GM19328 (cell line): ENCODE data around the gene SLC7A9.
"Not testable (repeated sequence)": the region's sequence is repeated elsewhere in the genome, so short reads cannot be mapped to it uniquely, and the experiment has no call there.

Experiments used
- ATAC-seq: cut with Tn5 transposase; IDR thresholded peaks from one replicate; pipeline ENCODE4 v1.9.1; 2021; ENCODE audit warnings: mild to moderate bottlenecking, moderate library complexity; ENCODE audit not compliant: unreplicated experiment

SLC7A9 gene

DNA sequence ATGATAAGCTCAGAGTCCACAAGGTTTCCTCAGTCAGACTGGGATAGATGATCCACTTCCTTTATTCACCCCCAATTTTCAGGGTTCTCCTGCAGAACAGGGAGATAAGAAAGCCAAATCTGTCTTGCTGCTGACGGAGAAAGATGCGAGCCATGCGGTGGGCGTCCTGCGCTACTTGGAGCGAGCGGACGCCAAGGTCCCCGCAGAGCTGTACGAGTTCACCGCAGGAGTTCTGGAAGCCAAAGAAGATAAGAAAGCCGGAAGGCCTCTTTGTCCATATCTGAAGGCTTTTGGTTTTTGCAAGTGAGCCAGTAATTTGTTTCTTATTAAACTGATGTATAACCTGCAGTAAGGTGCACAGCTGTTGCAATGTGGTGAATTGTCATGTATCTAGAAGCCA lies 66.7 kb downstream of the SLC7A9 start:
- ATAC-seq, result no peak

DNA sequence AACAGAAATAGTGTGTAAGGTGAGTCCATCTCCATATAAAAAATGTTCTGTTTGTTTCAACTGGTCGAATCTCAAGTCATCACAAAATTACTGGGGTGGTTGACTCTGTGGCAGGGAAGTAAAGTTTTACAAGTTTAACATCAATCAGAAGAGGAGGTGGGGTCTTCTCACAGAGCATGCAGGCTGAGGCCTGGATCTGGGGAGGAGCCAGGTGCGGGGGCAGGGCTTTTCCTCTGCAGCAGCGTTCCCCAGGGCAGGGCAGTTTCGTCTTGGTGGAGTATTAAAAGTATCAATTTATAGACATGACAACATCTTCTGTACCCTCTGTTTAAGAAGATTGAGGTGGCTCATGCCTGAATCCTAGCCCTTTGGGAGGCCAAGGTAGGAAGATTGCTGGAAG lies 68.8 kb downstream of the SLC7A9 start:
- no peak for ATAC-seq

DNA sequence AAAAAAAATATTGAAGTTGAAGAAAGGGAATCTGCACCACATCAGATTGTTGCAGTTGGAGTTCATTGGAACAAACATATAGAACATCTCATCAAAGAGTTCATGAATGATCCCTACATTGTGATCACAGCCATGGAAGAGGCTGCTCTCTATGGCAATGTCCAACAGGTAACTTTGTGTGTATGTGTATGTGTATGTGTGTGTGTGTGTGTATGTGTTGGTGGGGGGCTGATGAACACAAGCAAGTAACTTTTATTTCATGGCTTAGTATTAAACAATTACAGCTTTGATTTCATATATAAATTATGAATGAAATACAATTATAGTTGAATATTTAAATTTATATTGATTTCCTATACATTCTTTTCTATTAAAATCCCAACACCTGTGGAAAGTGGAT lies 69.4 kb downstream of the SLC7A9 start:
- no peak for ATAC-seq

DNA sequence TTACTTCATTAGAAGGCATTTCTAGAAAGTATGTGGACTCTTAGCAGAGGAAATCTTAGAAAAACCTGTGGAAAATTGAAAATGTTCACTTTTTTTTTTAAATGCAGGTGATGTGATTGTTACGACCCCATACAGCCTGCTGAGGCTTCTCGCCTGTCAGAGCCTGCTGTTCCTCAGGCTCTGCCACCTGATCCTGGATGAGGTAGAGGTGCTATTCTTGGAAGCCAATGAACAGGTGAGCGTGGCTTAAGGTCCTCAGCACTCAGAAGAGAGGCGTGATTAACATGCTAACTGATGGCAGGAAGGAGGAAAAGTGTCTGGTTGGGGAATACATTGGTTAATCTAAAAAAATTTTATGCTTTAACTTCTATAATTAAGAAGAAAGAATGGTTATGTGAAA lies 71.4 kb downstream of the SLC7A9 start:
- no peak for ATAC-seq

DNA sequence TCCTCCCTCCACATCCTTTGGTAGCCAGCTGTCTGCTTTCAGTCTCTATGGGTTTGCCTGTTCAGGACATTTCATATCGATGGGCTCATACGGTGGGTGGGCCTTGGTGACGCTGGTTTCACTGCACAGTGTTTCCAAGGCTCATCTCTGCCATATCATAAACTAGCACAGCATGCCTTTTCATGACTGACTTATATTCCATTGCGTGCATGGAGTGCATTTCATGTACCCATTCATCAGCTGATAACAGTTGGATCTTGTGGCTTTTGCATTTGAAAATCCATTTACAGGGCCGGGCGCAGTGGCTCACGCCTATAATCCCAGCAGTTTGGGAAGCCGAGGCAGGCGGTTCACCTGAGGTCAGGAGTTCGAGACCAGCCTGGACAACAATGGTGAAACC lies 80.1 kb downstream of the SLC7A9 start:
- no peak for ATAC-seq

DNA sequence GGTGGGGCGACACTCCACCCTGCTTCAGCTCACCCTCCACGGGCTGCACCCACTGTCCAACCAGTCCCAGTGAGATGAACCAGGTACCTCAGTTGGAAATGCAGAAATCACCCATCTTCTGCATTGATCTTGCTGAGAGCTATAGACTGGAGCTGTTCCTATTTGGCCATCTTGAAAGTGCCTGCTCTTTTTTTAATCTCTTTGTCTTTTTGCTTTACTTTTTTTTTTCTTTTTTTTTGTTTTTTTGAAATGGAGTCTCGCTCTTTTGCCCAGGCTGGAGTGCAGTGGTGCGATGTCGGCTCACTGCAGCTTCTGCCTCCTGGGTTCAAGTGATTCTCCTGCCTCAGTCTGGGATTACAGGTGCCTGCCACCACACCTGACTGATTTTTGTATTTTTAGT lies 81.7 kb downstream of the SLC7A9 start:
- ATAC-seq, result not testable (repeated sequence)

DNA sequence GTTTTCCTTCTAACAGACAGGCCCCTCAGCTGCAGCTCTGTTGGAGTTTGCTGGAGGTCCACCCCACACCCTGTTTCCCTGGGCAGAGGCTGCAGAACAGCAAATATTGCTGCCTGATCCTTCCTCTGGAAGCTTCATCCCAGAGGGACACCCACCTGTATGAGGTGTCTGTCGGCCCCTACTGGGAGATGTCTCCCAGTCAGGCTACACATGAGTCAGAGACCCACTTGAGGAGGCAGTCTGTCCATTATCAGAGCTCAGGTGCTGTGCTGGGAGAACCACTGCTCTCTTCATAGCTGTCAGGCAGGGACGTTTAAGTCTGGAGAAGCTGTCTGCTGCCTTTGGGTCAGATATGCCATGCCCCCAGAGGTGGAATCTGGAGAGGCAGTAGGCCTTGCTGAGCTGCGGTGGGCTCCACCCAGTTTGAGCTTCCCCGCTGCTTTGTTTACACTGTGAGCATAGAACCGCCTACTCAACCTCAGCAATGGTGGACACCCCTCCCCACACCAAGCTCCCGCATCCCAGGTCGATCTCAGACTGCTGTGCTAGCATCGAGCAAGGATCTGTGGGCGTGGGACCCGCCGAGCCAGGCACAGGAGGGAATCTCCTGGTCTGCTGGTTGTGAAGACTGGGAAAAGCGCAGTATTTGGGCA lies 82.3 kb downstream of the SLC7A9 start:
- not testable (repeated sequence) for ATAC-seq

DNA sequence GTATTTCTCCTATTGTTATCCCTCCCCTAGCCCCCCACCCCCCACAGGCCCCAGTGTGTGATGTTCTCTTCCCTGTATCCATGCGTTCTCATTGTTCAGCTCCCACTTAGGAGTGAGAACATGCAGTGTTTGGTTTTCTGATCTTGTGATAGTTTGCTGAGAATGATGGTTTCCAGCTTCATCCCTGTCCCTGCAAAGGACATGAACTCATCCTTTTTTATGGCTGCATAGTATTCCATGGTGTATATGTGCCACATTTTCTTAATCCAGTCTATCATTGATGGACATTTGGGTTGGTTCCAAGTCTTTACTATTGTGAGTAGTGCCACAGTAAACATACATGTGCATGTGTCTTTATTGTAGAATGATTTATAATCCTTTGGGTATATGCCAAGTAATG lies 87.5 kb downstream of the SLC7A9 start:
- ATAC-seq, result not testable (repeated sequence)

DNA sequence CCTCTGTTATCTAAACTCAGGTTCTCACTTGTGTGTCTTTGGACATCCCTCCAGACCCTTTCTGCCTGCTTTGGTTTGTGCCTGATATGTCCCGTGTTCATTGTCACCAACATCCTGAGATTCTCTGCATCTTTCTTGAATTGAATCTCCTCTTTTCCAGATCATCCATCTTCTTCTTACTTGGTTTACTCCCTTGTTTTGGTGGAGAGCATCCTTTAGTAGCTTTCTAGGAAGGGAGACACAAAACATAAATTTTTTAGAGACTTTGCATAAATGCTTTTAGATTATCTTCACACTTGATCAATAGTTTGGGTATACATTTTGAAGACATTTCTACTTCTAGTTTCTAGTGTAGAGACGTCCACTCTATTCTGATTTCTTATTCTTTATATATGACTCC lies 88.3 kb downstream of the SLC7A9 start:
- ATAC-seq, result no peak
